ENCODE results near the gene KLHL29.

The KLHL29 gene

DNA sequence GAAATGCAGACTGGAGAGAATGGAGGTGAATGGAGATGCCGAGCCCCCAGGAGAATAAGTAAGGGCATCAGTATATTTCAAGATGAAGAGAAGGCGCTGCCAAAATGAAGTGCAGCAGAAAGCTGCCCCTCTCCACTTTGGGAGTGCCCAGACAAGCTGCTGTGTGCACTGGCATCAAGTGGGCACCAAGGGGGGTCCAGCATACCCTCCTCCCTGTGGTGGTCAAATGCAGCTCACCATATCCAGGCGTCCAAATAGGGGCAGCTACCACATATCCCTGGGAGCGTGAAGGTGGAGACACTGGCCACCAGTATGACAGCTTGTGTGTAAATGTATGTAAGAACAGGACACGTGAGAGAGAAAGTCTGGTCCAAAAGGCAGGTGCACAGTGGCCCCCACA is 236.6 kb downstream of the KLHL29 start:
- no peak for DNase-seq

DNA sequence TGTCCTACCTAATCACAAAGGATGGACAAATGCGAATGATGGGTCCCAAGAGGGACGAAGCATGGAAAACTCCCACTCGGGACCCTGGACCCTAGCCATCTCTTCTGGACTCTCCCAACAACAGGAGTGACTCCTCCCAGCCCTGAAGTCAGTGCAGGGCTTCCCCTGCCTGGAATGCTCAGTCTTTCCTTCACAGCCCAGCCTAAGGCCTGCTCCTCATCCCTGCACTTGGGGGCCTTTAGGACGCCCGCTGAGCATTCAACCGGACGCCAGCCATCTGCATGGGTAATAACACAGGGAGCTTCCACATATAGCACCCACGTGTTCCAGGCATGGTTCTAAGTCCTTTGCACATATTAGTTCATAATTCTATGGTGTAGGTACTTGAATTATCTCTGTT is 237.5 kb downstream of the KLHL29 start:
- DNase-seq = no peak

DNA sequence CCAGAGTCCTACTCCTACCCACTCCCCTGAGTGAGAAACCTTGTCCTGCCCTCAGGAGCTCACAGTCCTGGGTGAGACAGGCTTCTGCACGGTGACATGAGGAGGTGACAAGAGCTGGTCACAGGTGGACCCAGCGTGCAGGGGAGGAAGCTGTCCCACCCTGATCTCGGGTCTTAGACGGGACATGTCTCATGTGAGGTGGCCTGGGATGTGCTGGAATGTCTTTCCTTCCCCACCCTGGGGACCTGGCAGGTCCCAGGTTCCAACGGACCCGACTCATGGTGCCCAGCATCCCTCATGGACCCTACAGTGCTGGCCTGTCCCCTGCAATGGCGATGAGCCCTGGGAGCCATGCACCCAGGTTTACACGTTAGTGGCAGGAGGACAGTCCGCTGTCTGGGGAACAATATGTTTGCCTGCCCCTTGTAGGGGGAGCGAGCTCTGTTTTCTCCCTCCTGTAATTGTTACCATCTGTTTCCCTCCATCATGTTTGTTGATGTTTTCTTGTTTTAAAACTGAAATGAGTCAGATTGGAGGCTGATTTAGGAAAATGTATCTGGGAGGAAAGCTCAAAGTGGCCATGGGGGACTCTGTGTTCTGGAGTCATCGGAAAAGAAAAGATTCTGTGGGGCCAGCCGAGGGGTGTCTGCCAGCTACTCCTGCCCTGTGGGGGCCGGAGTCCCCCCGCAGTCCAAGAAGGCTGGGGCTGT is 238.1 kb downstream of the KLHL29 start:
- no peak for DNase-seq

DNA sequence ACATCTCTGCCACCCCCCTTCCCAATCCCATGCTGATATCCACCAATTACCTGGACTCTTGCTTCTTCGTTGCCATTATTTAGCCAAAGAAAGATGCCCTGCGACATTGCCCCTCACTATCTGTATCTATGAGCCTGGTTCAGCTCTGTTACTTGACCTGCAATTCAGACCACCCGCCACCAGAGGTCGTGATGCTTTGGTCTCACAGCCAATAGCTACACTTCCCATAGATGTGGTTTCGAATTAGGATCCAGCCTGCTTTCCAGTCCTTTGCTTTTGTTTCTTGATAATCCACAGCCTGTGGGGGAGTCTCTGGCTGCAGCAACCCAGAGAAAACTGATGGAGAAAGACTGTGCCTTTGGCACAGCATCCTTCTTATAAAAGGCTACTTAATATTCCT is 239.4 kb downstream of the KLHL29 start:
- DNase-seq = no peak

DNA sequence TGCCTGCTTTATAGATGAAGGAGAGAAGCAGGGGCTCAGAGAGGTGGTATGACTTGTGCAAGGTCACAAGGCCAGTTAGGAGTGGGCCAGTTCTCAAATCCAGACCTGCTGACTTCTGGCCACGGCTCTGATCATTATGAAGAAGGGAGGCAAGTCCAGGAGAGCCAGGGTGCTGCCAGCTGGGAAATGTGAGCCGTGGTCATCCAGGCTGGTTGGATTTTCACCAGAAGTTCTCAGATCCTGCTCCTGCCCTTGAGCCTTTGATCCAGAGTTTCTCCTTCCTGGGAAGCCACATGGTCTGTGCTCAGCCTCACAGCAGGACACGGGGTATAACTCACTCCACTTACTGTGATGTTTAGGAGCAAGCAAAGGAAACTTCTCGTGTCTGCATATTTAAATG is 239.9 kb downstream of the KLHL29 start:
- DNase-seq = no peak

DNA sequence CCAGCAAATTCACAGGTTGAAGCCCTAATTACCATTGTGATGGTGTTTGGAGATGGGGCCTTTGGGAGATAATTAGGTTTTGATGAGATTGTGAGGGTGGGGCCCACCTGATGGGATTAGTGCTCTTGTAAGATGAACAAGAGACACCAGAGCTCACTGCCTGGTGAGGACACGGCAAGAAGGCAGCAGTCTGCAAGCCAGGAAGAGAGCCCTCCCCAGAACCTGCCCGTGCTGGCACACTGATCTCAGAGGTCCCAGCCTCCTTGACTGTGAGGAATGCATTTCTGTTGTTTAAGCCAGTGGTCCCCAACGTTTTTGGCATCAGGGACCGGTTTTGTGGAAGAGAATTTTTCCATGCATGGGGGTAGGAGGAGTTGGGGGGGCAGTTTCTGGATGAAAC is 240.7 kb downstream of the KLHL29 start:
- DNase-seq = no peak

DNA sequence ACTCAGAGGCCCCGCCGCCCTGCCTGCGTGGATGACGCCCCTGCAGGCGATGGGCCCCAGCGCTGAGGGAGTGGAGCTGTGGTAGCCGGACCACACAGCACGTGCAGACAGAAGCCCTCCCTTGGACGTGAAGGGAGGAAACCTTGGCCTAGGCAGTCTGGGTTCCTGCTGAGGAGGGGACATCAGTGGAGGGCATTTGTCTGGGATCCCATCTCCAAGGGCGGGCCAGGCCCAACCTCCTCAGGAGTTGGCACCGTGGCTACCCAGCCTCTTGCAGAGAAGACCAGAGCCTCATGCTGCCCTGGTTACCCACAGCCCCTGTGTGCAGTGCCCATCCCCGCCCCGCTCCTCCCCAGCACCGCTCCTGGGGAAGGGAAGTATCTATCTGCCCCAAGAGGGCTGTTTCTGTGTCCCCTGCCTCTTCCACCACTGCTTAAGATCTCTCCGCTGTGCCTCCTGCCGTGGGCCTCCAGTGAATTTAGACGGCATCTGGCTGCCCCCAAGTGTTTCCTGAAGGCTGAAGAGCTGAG is 241.8 kb downstream of the KLHL29 start:
- DNase-seq = no peak

DNA sequence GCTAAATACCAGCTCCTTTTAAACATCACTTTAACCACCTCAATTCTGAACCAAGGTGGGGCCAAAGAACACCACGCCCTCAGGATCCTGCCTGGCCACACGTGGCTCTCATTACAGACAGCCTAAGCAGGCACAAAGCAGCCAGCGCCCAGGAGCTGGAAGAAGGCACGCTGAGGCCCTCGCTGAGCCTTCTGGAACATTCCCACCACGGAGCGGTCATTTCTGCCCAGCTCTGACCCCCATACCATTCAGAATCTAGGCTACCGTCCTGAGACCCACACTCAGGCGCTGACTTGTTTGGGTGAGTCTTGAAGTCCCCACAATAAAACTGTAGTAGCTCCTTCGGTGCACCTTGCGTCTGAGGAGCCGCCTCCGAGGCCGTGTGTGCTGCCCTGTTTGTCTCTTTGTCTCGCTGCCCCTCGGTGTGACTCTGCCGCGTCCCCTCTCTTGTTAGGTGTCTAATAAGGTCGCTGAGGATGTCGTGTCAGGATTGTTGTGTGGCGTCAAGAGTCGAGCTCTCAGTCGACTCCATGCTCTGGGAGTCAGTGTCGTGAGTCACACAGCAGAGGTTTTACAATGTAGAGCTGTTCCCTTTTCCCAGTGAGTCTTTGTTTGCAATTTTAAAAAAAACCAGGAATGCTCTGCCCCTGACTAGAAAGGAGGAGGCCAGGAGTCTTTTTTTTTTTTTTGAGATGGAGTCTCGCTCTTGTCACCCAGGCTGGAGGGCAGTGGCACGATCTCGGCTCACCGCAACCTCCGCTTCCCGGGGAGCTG is 242.4 kb downstream of the KLHL29 start:
- no peak for DNase-seq

DNA sequence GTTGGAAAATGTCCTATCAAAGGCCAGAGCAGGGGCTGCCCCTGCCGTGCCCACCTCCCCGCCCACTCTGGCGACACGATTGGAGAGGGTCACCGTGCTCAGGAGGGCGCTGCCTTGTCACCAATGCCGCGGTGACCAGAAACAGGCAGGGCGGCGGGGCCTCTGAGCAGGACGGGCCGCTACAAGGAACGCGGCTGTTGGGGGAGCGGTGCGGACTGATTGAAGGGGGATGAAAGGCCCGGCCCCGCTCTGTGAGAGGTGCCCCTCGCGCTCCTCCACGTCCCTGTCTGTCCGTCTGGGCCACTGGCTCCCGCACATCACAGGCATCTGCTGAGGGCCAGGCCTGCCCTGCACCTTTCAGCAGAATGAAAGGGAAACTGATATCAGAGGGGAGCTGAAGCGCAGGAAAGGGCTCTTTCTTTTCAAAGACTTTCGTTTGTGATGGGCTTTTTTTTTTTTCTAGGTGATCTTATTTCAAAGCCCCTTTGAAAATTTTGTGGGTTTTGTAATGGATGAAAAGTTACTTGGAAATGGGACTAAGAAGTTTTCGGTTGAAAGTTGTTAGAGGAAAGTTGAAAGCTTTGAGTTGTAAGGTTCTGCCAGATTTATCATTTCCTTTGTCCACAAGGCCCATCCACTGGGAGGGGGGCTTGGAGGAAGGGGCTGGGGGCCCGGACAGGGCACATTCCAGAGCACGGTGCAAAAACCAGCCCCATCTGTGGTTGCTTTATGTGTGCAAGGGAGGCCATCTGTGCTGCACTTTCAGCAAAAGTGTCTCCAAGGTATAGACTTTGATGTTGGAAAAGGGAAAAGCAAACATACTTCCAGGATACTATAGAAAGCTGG is 244.2 kb downstream of the KLHL29 start:
- no peak for DNase-seq

DNA sequence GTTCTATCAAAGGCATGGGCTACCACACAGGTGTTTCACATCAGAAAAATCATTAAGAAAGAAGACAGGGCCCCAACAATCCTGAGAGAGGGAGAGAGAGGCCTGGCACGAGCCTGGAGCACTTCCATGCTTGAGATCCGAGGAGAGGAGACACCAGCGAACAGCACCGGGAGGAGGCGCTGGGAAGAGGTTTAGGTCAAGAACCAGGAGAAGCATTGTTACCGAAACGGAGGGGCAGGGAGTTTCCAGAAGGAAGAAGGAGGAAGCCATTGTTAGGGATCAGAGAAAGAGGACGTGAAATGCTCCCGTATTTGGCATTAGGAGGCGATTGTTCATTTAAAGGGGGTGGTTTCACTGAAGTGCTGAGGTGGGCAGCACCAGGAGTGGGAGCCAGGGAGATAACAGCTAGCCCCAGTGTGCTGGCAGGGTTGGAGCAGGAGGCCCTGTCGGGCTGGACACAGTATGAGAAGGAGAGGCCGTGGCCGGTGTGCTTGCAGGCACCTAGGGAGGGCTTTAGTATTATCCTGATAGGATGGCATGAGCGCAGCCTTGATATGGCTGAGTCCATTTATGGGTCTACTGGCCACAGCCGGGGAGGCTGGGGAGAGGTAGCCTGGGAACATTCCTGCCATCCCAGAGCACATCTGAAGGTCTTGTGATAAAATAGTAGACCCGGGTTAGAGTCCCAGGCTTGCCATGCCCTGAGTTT is 244.9 kb downstream of the KLHL29 start:
- no peak for DNase-seq

DNA sequence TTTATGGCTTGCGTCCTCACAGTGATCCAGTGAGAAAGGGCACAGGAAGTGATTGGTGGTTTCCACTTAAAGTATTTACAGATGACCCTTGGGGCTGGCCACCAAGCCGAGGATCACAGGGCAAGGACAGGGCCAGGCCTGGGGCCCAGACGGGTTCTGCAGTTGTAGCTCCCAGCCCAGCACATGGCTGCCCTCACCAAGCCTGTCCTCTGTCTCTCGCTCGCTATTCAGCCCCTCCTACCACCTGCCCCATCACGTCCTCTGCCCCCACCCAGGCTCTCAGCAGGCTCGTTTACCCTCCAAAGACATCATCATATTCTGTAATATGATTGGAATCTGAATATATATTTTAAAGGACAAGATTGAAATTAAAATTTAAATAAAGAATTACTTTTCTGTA is 246.0 kb downstream of the KLHL29 start:
- DNase-seq = no peak

DNA sequence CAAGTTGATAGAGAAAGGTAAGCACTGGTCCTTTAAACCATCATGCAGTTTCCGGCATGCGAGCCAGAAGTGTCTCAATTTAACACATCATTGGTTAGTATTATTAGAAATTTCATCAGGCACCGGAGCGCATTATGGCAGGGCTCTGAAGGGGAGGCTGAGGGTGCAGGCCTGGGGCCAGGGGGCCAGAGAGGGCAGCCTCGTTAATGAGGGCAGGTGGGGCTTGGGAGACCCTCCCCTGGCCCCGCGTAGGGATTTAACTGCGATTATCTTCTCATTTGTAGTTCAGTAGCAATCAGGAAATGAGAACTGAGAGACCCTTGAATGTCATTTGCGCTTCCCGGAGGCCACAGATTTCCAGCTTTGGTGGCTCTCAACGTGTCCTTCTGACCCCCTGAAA is 246.4 kb downstream of the KLHL29 start:
- DNase-seq = no peak

DNA sequence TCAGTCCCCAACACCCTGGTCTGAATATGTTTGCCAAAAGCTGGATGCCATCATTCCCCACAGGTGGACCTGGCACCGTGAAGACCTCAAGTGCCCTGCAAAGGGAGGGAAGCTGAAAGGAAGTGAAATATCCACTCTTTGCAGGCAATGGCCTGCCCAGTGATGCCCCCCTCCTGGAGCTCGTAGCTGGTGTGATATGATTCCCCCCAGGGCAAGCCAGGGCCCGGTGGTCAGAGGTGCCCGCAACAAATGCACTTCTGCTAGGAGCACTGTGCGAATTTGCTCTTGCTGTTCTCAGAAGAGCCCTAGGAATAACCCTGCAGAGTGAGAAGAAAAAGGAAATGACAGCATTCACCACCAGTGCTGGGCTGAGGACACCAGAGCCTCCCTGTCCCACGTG is 247.4 kb downstream of the KLHL29 start:
- no peak for DNase-seq

DNA sequence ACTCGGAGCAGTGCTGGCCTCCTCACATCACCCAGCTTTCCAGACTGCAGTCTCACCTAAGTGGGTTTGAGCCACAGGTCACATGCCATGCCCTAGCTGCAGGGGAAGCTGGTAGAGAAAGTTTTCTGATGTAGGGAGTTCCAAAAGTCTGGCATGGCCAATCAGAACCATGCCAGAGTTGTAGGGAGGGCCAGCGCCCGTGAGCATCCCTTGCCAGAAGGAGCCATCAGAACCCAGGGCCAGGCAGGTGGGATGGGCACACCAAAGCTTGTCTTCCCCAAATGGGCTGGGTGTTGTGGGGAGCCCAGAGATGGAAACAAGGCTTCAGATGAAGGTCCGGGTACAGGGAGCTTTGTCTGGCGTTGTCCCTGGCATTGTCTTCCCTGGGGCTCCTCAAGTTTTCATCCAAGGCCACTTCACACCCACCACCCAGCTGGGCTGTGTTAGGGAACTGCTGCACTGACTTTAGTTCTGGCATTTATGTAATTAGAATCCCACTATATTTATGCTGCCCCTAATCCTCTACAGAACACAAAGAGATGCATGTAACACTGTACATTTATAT is 247.9 kb downstream of the KLHL29 start:
- no peak for DNase-seq

DNA sequence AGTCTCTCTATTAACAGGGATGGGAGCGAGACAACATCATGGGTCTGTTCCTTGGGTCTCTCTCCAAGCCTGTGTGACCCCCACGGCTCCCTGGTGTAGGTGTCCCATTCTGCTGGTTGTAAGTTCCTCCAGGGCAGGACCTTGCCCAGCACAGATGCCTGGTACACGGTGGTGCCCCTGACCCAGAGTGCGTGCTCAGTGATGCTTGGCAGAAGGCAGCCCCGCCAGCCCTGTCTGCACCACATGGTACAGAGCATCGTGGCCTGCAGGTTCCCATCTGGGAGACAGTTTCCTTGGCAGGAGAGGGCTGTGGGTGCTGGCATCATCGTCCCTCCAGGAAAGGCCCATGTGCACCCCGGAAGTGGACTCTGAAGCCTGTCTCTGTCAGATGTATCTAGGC is 249.0 kb downstream of the KLHL29 start:
- no peak for DNase-seq

DNA sequence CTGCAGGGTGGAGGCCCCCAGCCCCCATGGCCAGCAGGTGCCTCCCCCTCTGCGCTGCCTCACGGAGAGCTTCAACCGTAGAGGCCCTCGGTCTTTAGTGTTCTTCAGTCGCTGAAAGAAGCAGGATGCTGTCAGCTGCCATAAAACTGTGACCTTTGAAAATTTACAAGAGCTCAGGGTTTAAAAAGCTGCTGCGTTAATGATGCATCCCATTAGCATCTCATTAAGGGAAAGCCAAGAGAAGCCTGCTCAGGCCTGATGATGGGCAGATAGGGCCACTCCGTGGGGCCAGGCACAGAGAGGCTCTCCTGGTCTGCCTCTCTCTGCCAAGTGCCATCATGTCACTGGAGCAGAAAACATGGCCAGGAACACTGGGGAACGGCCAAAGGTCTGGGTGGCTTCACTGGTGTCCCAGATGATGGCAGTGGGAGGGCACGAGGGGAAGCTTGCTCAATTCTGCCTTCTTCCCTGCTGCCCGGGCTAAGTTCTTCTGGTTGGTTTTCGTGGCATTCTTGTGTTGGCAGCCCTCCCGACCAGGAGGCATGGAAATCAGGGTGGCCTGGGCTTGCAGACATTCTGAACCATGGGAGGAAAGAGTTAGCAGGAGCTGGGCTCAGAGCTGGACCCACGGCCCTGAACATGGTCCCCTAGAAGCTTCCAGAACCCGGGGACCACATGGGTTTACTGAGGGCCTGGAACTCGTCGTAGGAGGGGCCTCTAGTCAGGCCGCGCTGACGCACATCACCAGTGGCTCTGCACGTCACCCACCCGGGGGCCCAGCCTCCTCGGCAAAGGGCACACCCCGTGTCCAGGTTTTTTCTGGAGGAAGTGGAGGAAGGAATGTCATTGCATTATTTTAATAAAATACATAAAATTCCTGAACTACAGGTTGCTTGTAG is 250.7 kb downstream of the KLHL29 start:
- no peak for DNase-seq

DNA sequence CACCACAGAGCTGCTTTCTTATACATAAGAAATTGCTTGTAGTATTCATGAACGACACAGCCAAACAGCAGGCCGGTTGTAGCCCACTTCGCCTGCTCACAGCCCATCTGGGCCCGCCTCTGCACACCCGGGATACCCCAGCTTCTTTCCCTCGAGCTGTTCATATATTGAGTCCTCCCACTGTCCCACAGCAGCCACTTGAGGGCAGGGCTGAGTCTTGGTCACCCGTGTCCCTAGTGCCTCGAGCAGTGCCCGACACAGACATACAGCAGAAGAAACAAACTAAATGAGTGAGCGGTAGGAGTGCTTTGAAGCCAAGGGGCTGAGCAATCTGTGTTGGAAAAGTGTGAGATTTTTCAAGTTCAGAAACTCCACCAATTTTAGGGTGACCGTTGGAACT is 251.4 kb downstream of the KLHL29 start:
- DNase-seq = no peak

DNA sequence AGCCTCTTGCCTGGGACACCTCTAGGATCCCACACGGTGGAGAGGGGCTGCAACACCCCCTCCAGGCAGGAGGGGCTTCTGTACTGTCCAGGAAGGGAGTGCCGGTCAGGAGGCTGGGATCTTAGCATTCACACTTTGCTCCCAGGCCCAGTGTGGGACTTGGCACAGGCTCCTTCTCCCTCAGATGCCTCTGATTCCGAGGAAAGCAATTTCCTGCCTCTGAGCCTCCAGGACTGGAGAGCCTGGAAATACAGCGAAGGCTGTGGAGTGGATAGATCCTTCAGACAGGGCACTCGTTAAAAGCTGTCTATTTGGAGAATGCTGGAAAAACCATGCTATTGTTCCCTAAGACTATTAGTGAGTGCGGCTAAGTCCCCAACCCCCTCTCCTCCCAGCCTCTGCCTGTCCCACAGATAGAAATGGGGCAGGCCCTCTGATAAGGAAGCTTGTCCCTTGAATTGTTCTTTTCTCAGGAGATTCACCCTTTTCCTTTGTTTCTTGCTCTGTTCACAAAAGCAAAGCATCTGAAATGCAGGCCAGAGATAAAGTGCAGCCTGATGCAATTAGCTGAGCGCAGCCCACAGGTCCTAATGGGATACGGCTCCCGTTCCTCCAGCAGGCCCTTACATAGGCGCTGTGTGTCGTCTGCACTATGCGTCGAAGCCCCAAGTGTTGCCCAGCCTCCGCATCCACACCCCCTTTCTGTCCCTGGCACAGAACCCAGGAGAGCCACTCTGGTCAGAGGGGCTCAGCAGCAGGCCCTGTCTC is 252.2 kb downstream of the KLHL29 start:
- DNase-seq = no peak

DNA sequence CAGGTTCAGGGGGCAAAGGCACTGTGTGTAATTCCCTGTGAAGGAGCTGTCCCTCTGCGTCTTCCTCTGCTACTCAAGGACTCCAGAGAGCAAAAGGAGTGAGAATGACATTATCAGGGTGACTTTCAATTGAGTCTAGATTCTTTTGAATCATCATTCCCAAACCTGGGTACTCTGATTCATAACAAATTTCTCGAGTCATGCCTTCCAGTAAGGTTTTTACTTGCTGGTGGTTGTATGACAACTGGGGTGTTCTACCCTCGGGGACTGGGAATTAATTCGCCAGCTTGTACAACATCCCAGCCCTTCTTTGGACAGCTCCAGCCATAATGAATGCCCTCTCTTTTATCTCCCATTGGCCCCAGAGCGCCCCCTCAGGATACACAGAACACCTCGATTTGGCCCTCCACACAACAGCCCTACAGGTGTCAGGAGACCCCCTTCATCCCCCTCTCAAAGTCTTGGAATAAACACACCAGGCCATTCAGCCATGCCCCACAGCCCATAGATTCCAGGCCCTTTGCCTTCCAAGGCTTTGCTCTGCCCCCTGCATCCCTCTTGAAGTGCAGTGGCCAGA is 254.5 kb downstream of the KLHL29 start:
- DNase-seq = no peak

DNA sequence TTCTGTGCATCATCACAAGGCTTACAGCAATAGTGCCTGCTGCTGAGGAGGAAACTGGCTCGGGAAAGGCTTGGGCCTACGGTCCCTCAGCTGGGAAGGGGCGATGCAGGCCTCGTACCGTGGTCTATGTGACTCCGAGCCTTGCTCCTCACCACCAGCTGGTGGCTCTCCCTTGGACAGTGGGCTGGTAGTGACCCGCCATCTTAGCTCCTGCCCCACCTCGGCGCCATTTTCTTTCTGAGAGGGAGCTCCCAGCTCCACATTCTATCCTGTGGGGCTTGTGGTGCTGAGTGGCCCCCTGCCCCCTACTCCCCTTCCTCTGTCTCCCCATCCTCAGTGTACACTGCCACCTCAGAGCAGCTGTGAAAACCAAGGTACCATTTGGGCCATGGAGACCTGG is 255.7 kb downstream of the KLHL29 start:
- DNase-seq = no peak
